Right renal cortex interstitium (tissue), 3 donors: ENCODE measurements around the gene DCDC1. TPM values are rescaled to one million over a fixed set of nuclear protein-coding genes. Genes with fewer than 3 reads are reported as not detected.
"Not testable (repeated sequence)": the region's sequence is repeated elsewhere in the genome, so short reads cannot be mapped to it uniquely, and the experiment has no call there.

ENCODE experiments used
- DNase-seq, 3 donors: peaks; one replicate each; pipeline ENCODE4 v3.0.0-alpha.2; 2013; ENCODE audit warnings: low read depth in 3 of 3, low spot score in 2 of 3
- polyA plus RNA-seq, 3 donors: library from polyadenylated mRNA; unstranded; fragments of 120-200 nt; gene quantifications; one replicate each; pipeline ENCODE4 v1.2.1, GENCODE V29; 2013; ENCODE audit not compliant: insufficient read length in 3 of 3

Gene DCDC1
- polyA plus RNA-seq, 3 donors = 3.4 to 4.7 (median 3.6) TPM

- no peak for DNase-seq
These were observed 31.7 kb downstream of the DCDC1 start for GRCh38 chr11:31337806-31338205.

GRCh38 chr11:31328697-31329096 is 40.8 kb downstream of the DCDC1 start:
- DNase-seq = no peak

- no peak for DNase-seq
These were observed 42.1 kb downstream of the DCDC1 start for GRCh38 chr11:31327417-31327816.

- no peak for DNase-seq
These were observed 42.9 kb downstream of the DCDC1 start for GRCh38 chr11:31326470-31327148.

- no peak for DNase-seq
These were observed 44.4 kb downstream of the DCDC1 start for GRCh38 chr11:31325160-31325559.

GRCh38 chr11:31323145-31323544 is 46.4 kb downstream of the DCDC1 start:
- no peak for DNase-seq

- DNase-seq = not testable (repeated sequence)
These were observed 48.0 kb downstream of the DCDC1 start for GRCh38 chr11:31321494-31321893.

- DNase-seq = no peak
These were observed 65.8 kb downstream of the DCDC1 start for GRCh38 chr11:31303644-31304180.

GRCh38 chr11:31301549-31302510 is 67.7 kb downstream of the DCDC1 start:
- no peak for DNase-seq

GRCh38 chr11:31295308-31295707 is 74.2 kb downstream of the DCDC1 start:
- DNase-seq = no peak

- not testable (repeated sequence) for DNase-seq
These were observed 96.0 kb downstream of the DCDC1 start for GRCh38 chr11:31273527-31273926.

GRCh38 chr11:31267720-31268119 is 101.8 kb downstream of the DCDC1 start:
- no peak for DNase-seq

- DNase-seq = no peak
These were observed 104.7 kb downstream of the DCDC1 start for GRCh38 chr11:31264834-31265233.

- DNase-seq = no peak
These were observed 106.8 kb downstream of the DCDC1 start for GRCh38 chr11:31262761-31263160.

- DNase-seq = no peak
These were observed 109.7 kb downstream of the DCDC1 start for GRCh38 chr11:31259797-31260196.

- no peak for DNase-seq
These were observed 115.1 kb downstream of the DCDC1 start for GRCh38 chr11:31254415-31254814.

GRCh38 chr11:31248768-31249167 is 120.8 kb downstream of the DCDC1 start:
- no peak for DNase-seq

- DNase-seq = no peak
These were observed 122.2 kb downstream of the DCDC1 start for GRCh38 chr11:31247321-31247720.

GRCh38 chr11:31246451-31247165 is 122.9 kb downstream of the DCDC1 start:
- no peak for DNase-seq

GRCh38 chr11:31243706-31244105 is 125.8 kb downstream of the DCDC1 start:
- DNase-seq = no peak
